Measurements from ENCODE around the gene RALGPS1. TPM values are rescaled to one million over a fixed set of nuclear protein-coding genes. Genes with fewer than 3 reads are reported as not detected.

The RALGPS1 gene
- total and polyA plus RNA-seq, 2 of the 13 experiments (the other 11 are each of a cell fraction or from before 2014, with no cell fraction given) = 3.7 to 6.5 TPM

DNA sequence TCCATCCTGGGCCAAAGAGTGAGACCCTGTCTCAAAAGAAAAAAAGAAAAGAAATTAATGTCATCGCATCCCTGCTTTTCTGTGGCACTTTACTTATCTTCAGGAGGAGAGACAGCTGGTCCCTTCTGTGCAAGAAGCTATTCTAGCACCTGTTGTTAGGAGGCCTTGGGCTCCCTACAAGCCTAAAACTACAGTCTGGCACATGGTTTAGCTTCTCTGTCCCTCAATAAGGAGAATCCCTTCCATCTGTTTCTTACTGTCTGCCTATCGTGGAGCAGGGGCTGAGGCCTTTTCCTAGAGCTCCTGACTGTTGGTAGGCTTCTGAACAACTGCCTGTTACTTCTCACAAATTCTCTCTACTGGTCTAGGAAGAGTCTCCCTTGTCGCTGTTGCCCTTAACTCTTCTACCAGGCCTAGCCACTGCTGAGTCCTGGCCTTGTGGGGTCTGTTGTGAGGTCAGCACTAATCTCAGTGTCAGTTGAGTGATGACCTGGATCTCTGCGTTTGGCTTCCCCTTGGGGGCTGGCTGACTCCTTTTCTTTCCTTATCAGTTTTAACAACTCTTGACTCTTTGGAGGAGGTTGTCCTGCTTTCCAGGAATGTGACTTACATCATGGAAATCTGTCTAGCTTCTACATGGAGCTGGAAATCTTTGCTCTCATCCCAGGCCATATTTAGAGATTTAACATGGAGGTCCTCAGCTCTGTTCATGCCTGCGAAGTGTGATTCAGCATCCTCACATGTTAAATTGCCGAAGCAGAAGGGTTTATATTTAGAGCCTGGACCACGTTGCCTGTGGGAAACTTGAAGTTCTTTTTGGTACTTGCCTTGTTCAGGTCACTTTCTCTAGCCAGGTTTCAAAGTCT is 344.3 kb downstream of the RALGPS1 start:
- no peak overlapping the region for H2AFZ ChIP-seq (ENCODE audit: low read length)
- ChIA-PET CTCF (ENCODE audit: low intra/inter-chr PET ratio, low total read pairs) (no interaction called here), POLR2A (no interaction called here)
- no peak overlapping the region for H3K9ac ChIP-seq (ENCODE audit: insufficient read depth, low read depth, low read length)
- ATAC-seq = no peak
- H3K27ac ChIP-seq (ENCODE audit: extremely low read length, insufficient read depth, low read length) = no peak overlapping the region
- intact Hi-C loops (cut with micrococcal nuclease; ENCODE audit: unreplicated experiment) = no loop called here
- no peaks in the 10 kb centered on the region for H4K20me1 ChIP-seq (ENCODE audit: insufficient read depth, low read length)
- in situ Hi-C loops (cut with HindIII; ENCODE audit: extremely low pct_ligation_motif_present, low pct_unique_long_range_greater_than_20kb) = no loop called here
- H3K9me3 ChIP-seq (ENCODE audit: low read length) = no peaks in the 10 kb centered on the region
- no peak for FAIRE-seq
- peaks cover 7% of the 10 kb centered on the region for H3K4me1 ChIP-seq (ENCODE audit: insufficient read depth, low read length)
- DNase-seq (ENCODE audit: low spot score) = no peak
- H3K4me3 ChIP-seq (replicated peaks in 1 of 3; ENCODE audit: insufficient read depth in 1 of 3, low read depth in 2 of 3, low read length in 3 of 3) = no peak overlapping the region
- H3K36me3 ChIP-seq (replicated peaks in 1 of 2; ENCODE audit: control insufficient read depth in 1 of 2, insufficient read depth in 2 of 2, low read length in 2 of 2) = peaks cover 0 to 1% of the 10 kb centered on the region in 2 experiments; a peak in 1 of 5 replicates
- WGBS (ENCODE audit: low lambda C conversion rate) = 95% methylated on average over 6 of the region's 7 CpGs
- H3K27me3 ChIP-seq (ENCODE audit: control insufficient read depth in 1 of 2, insufficient read depth in 2 of 2, low read length in 2 of 2) = no peaks in the 10 kb centered on the region
- no TSS peak for BruUV-seq (replicated peaks)
- H3K79me2 ChIP-seq (ENCODE audit: insufficient read depth, low read length) = no peaks in the 10 kb centered on the region
- H3K4me2 ChIP-seq (ENCODE audit: low read depth, low read length) = no peak overlapping the region
- TF ChIP-seq ARNTL (CRISPR knock-in tag; IDR thresholded peaks at IDR 0.05) = no peak
- no peak for TF ChIP-seq ZBTB8A (CRISPR knock-in tag; IDR thresholded peaks at IDR 0.05; ENCODE audit: borderline replicate concordance, low read depth)
- no peak for TF ChIP-seq ZNF230 (CRISPR knock-in tag; IDR thresholded peaks at IDR 0.05)
- no peak for TF ChIP-seq NR2F6 (IDR thresholded peaks at IDR 0.05)
- no peak for TF ChIP-seq NR2F6 (CRISPR knock-in tag; IDR thresholded peaks at IDR 0.05)
- TF ChIP-seq U2AF2 (IDR thresholded peaks at IDR 0.05; ENCODE audit: low read depth, low read length) = no peak
- TF ChIP-seq, protein P1, sequence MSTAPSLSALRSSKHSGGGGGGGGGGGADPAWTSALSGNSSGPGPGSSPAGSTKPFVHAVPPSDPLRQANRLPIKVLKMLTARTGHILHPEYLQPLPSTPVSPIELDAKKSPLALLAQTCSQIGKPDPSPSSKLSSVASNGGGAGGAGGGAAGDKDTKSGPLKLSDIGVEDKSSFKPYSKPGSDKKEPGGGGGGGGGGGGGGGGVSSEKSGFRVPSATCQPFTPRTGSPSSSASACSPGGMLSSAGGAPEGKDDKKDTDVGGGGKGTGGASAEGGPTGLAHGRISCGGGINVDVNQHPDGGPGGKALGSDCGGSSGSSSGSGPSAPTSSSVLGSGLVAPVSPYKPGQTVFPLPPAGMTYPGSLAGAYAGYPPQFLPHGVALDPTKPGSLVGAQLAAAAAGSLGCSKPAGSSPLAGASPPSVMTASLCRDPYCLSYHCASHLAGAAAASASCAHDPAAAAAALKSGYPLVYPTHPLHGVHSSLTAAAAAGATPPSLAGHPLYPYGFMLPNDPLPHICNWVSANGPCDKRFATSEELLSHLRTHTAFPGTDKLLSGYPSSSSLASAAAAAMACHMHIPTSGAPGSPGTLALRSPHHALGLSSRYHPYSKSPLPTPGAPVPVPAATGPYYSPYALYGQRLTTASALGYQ (CRISPR knock-in tag; IDR thresholded peaks at IDR 0.05) = no peak
- TF ChIP-seq, protein P2, sequence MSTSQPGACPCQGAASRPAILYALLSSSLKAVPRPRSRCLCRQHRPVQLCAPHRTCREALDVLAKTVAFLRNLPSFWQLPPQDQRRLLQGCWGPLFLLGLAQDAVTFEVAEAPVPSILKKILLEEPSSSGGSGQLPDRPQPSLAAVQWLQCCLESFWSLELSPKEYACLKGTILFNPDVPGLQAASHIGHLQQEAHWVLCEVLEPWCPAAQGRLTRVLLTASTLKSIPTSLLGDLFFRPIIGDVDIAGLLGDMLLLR (CRISPR knock-in tag; IDR thresholded peaks at IDR 0.05) = no peak
- TF ChIP-seq, protein P3, sequence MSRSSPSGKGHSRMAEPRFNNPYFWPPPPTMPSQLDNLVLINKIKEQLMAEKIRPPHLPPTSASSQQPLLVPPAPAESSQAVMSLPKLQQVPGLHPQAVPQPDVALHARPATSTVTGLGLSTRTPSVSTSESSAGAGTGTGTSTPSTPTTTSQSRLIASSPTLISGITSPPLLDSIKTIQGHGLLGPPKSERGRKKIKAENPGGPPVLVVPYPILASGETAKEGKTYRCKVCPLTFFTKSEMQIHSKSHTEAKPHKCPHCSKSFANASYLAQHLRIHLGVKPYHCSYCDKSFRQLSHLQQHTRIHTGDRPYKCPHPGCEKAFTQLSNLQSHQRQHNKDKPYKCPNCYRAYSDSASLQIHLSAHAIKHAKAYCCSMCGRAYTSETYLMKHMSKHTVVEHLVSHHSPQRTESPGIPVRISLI (CRISPR knock-in tag; IDR thresholded peaks at IDR 0.05; ENCODE audit: borderline replicate concordance) = no peak
- TF ChIP-seq LRRFIP1 (CRISPR knock-in tag; conservative IDR thresholded peaks at IDR 0.05) = no peak
- TF ChIP-seq RBM39 (IDR thresholded peaks at IDR 0.05; ENCODE audit: low read depth, low read length, poor library complexity, severe bottlenecking) = no peak
- TF ChIP-seq, protein P4, sequence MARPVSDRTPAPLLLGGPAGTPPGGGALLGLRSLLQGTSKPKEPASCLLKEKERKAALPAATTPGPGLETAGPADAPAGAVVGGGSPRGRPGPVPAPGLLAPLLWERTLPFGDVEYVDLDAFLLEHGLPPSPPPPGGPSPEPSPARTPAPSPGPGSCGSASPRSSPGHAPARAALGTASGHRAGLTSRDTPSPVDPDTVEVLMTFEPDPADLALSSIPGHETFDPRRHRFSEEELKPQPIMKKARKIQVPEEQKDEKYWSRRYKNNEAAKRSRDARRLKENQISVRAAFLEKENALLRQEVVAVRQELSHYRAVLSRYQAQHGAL (CRISPR knock-in tag; IDR thresholded peaks at IDR 0.05; ENCODE audit: not compliant biosample characterization) = no peak
- no peak for TF ChIP-seq HNF4G (IDR thresholded peaks at IDR 0.05; ENCODE audit: borderline replicate concordance, low read depth, low read length)
- no peak for TF ChIP-seq HNF4G (CRISPR knock-in tag; IDR thresholded peaks at IDR 0.05; ENCODE audit: borderline replicate concordance, low read depth)
- TF ChIP-seq, protein P5, sequence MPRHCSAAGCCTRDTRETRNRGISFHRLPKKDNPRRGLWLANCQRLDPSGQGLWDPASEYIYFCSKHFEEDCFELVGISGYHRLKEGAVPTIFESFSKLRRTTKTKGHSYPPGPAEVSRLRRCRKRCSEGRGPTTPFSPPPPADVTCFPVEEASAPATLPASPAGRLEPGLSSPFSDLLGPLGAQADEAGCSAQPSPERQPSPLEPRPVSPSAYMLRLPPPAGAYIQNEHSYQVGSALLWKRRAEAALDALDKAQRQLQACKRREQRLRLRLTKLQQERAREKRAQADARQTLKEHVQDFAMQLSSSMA (CRISPR knock-in tag; IDR thresholded peaks at IDR 0.05) = no peak
- no peak for TF ChIP-seq RELA (CRISPR knock-in tag; IDR thresholded peaks at IDR 0.05)

Data from HepG2 (cell line).